ENCODE data around the gene STON2. TPM values are rescaled to one million over a fixed set of nuclear protein-coding genes. Genes with fewer than 3 reads are reported as not detected.

STON2 gene
- polyA plus RNA-seq, 2 of the 4 experiments (the other 2 are of a cell fraction), result 0.53 to 1.3 TPM

DNA sequence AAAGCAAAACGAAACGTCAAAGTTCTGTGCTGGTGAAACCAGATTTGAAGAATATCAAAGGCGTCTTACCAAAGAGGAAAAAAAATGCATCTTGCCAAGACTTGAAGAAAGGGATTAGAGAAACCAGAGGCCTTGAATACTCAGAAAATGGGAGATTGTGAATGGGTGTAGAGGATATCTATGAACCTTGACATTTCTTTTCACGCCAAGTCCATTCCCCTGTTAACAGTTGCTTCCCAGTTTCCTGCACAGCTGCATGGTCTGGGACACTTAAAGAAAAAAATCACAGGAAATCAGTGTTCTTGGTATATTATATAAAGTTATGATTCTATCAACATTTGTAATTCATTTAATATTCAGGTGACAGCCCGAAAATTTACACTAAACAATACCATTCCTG lies 178.0 kb downstream of the STON2 start (continued):
- TF ChIP-seq, protein P1, sequence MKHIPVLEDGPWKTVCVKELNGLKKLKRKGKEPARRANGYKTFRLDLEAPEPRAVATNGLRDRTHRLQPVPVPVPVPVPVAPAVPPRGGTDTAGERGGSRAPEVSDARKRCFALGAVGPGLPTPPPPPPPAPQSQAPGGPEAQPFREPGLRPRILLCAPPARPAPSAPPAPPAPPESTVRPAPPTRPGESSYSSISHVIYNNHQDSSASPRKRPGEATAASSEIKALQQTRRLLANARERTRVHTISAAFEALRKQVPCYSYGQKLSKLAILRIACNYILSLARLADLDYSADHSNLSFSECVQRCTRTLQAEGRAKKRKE (CRISPR knock-in tag; IDR thresholded peaks at IDR 0.05; ENCODE audit: low read depth), result no peak
- TF ChIP-seq HOXB13 (CRISPR knock-in tag; IDR thresholded peaks at IDR 0.05; ENCODE audit: low read depth), result no peak
- TF ChIP-seq, protein P2, sequence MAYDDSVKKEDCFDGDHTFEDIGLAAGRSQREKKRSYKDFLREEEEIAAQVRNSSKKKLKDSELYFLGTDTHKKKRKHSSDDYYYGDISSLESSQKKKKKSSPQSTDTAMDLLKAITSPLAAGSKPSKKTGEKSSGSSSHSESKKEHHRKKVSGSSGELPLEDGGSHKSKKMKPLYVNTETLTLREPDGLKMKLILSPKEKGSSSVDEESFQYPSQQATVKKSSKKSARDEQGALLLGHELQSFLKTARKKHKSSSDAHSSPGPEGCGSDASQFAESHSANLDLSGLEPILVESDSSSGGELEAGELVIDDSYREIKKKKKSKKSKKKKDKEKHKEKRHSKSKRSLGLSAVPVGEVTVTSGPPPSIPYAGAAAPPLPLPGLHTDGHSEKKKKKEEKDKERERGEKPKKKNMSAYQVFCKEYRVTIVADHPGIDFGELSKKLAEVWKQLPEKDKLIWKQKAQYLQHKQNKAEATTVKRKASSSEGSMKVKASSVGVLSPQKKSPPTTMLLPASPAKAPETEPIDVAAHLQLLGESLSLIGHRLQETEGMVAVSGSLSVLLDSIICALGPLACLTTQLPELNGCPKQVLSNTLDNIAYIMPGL (CRISPR knock-in tag; IDR thresholded peaks at IDR 0.05; ENCODE audit: borderline replicate concordance), result no peak

- H3K4me1 ChIP-seq, result peaks cover 24% of the 10 kb centered on the region
- TF ChIP-seq, protein P3, sequence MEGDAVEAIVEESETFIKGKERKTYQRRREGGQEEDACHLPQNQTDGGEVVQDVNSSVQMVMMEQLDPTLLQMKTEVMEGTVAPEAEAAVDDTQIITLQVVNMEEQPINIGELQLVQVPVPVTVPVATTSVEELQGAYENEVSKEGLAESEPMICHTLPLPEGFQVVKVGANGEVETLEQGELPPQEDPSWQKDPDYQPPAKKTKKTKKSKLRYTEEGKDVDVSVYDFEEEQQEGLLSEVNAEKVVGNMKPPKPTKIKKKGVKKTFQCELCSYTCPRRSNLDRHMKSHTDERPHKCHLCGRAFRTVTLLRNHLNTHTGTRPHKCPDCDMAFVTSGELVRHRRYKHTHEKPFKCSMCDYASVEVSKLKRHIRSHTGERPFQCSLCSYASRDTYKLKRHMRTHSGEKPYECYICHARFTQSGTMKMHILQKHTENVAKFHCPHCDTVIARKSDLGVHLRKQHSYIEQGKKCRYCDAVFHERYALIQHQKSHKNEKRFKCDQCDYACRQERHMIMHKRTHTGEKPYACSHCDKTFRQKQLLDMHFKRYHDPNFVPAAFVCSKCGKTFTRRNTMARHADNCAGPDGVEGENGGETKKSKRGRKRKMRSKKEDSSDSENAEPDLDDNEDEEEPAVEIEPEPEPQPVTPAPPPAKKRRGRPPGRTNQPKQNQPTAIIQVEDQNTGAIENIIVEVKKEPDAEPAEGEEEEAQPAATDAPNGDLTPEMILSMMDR (IDR thresholded peaks at IDR 0.05), result no peak
- peak; percentile 15; the same call in 1 of the 2 replicates for TF ChIP-seq HOXB13 (CRISPR knock-in tag; IDR thresholded peaks at IDR 0.05; ENCODE audit: low read depth)
- TF ChIP-seq KDM5A (IDR thresholded peaks at IDR 0.05), result no peak
- TF ChIP-seq JUNB (IDR thresholded peaks at IDR 0.05), result no peak
- no peak for TF ChIP-seq MYC (IDR thresholded peaks at IDR 0.05; ENCODE audit: borderline replicate concordance, low read length)
- no peak for TF ChIP-seq ZNF302 (CRISPR knock-in tag; IDR thresholded peaks at IDR 0.05)
- no peak for TF ChIP-seq NPAS2 (CRISPR knock-in tag; IDR thresholded peaks at IDR 0.05; ENCODE audit: borderline replicate concordance)
- TF ChIP-seq RNF2 (IDR thresholded peaks at IDR 0.05; ENCODE audit: borderline replicate concordance, low read depth), result 0 out of 2 replicates have a peak, but pooled peaks have one; percentile 65
- TF ChIP-seq ELK1 (IDR thresholded peaks at IDR 0.05; ENCODE audit: low read depth, low read length), result no peak
- no peak for TF ChIP-seq ESRRA (IDR thresholded peaks at IDR 0.05; ENCODE audit: borderline replicate concordance, low read length)
- TF ChIP-seq EHF (CRISPR knock-in tag; IDR thresholded peaks at IDR 0.05), result no peak; the same call in 1 of the 2 replicates
- no peak for TF ChIP-seq RAD21 (conservative IDR thresholded peaks at IDR 0.05 in 1 of 2, IDR thresholded peaks at IDR 0.05 in 1 of 2)
- TF ChIP-seq HOXB5 (CRISPR knock-in tag; IDR thresholded peaks at IDR 0.05), result 0 out of 2 replicates have a peak, but pooled peaks have one; percentile 8
- no peak for TF ChIP-seq ZC3H11A (IDR thresholded peaks at IDR 0.05)
- TF ChIP-seq RFX5 (IDR thresholded peaks at IDR 0.05), result no peak
- TF ChIP-seq NR3C1 (IDR thresholded peaks at IDR 0.05), result no peak
- TF ChIP-seq JUN (IDR thresholded peaks at IDR 0.05), result no peak
- no peak for TF ChIP-seq BCL3 (IDR thresholded peaks at IDR 0.05)
- TF ChIP-seq NFE2L2 (conservative IDR thresholded peaks at IDR 0.05; ENCODE audit: low read length), result no peak
- no peak for TF ChIP-seq RCOR1 (IDR thresholded peaks at IDR 0.05; ENCODE audit: low read depth, low read length)
- no peak; the same call in 1 of the 2 replicates for TF ChIP-seq HEYL (CRISPR knock-in tag; IDR thresholded peaks at IDR 0.05)
- TF ChIP-seq, protein P2 (CRISPR knock-in tag; IDR thresholded peaks at IDR 0.05; ENCODE audit: borderline replicate concordance), result no peak
- no peak for TF ChIP-seq GATA3 (IDR thresholded peaks at IDR 0.05; ENCODE audit: borderline replicate concordance)
- 0 out of 2 replicates have a peak, but pooled peaks have one; percentile 75 for TF ChIP-seq HOXA7 (CRISPR knock-in tag; IDR thresholded peaks at IDR 0.05)
- TF ChIP-seq TFCP2L1 (CRISPR knock-in tag; IDR thresholded peaks at IDR 0.05), result no peak
- TF ChIP-seq, protein P4, sequence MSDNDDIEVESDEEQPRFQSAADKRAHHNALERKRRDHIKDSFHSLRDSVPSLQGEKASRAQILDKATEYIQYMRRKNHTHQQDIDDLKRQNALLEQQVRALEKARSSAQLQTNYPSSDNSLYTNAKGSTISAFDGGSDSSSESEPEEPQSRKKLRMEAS (IDR thresholded peaks at IDR 0.05), result no peak
- POLR2A ChIA-PET, result interaction anchor here (1.1 to 1.6 kb wide), 8 partner anchors 8 to 312 kb away, joined by 3 to 21 read pairs (median 6); partner anchors contain the start of gene SEL1L
These were observed 178.5 kb downstream of the STON2 start for GRCh38 chr14:81221579-81222102.

More at GRCh38 chr14:81221579-81222102, 178.5 kb downstream of the STON2 start:
- peak overlapping the region; percentile 78 for H3K4me2 ChIP-seq
- H3K9me3 ChIP-seq, result peaks cover 5% of the 10 kb centered on the region; the same call in 1 of the 3 replicates
- CTCF ChIA-PET, result interaction anchor here (0.8 to 1.4 kb wide), 2 partner anchors 15 to 238 kb away, joined by 3 read pairs; no protein-coding TSS in a partner anchor
- peak in 1 of 2 experiments; percentile 3 for DNase-seq (ENCODE audit: low read depth in 1 of 2, low spot score in 1 of 2)
- FAIRE-seq, result no peak
- 59% methylated on average over 16 of the region's 16 CpGs for WGBS (ENCODE audit: missing lambda C conversion rate)
- peak overlapping the region; percentile 89 for H3K4me3 ChIP-seq
- no peak for ATAC-seq
- peak overlapping the region; percentile 96 for H3K27ac ChIP-seq

All from A549 (cell line).